ENCODE results near the gene NARF. TPM values are rescaled to one million over a fixed set of nuclear protein-coding genes. Genes with fewer than 3 reads are reported as not detected.

The NARF gene
- polyA plus RNA-seq, 2 of the 4 experiments (the other 2 are of a cell fraction): 51.2 to 89.6 TPM

DNA sequence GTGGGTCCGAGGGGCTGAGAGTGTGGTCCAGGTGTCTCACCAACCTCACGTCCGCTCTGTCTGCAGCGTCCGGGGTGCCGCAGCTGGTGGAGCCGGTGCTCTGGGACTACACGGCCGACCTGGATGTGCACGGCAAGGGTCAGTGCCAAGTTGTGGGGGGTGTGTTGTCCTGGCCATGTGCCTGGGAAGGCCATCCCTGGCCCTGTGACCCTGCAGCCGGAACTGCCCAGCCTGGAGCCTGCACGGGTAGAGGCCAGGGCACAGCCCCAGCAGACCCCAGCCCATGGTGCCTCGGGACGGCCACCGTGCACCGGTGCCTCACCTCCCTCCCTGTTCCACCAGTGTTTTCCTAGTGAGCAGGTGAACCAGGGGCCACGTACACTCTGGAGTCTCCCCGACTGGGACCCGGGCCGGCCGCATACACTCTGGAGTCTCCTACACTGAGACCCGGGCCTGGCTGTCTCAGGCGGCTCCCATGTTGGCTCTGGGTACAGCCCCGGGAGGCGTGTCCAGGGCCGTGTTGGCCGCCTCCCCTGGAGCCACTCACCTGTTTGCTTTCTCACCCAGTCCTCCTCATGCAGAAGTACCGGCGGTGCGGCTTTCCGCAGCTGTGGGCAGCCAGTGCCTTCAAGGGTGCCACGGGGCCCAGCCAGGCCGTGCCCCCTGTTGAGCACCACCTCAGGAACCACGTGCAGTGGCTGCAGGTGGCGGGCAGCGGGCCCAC lies 21.8 kb upstream of the NARF start (continued):
- TF ChIP-seq, protein P1, sequence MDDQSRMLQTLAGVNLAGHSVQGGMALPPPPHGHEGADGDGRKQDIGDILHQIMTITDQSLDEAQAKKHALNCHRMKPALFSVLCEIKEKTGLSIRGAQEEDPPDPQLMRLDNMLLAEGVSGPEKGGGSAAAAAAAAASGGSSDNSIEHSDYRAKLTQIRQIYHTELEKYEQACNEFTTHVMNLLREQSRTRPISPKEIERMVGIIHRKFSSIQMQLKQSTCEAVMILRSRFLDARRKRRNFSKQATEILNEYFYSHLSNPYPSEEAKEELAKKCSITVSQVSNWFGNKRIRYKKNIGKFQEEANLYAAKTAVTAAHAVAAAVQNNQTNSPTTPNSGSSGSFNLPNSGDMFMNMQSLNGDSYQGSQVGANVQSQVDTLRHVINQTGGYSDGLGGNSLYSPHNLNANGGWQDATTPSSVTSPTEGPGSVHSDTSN (IDR thresholded peaks at IDR 0.05): no peak
- TF ChIP-seq FOSB (CRISPR knock-in tag; IDR thresholded peaks at IDR 0.05) (no peak), ESRRA (IDR thresholded peaks at IDR 0.05; ENCODE audit: borderline replicate concordance, low read length) (no peak), SREBF2 (IDR thresholded peaks at IDR 0.05) (no peak), TP53 (CRISPR knock-in tag; IDR thresholded peaks at IDR 0.05) (no peak), MAZ (IDR thresholded peaks at IDR 0.05; ENCODE audit: borderline replicate concordance, low read depth, low read length) (no peak)
- TF ChIP-seq, protein P2, sequence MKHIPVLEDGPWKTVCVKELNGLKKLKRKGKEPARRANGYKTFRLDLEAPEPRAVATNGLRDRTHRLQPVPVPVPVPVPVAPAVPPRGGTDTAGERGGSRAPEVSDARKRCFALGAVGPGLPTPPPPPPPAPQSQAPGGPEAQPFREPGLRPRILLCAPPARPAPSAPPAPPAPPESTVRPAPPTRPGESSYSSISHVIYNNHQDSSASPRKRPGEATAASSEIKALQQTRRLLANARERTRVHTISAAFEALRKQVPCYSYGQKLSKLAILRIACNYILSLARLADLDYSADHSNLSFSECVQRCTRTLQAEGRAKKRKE (CRISPR knock-in tag; IDR thresholded peaks at IDR 0.05; ENCODE audit: low read depth): no peak
- TF ChIP-seq, protein P3, sequence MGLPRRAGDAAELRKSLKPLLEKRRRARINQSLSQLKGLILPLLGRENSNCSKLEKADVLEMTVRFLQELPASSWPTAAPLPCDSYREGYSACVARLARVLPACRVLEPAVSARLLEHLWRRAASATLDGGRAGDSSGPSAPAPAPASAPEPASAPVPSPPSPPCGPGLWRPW (IDR thresholded peaks at IDR 0.05): no peak
- TF ChIP-seq, protein P4, sequence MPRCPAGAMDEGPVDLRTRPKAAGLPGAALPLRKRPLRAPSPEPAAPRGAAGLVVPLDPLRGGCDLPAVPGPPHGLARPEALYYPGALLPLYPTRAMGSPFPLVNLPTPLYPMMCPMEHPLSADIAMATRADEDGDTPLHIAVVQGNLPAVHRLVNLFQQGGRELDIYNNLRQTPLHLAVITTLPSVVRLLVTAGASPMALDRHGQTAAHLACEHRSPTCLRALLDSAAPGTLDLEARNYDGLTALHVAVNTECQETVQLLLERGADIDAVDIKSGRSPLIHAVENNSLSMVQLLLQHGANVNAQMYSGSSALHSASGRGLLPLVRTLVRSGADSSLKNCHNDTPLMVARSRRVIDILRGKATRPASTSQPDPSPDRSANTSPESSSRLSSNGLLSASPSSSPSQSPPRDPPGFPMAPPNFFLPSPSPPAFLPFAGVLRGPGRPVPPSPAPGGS (IDR thresholded peaks at IDR 0.05): no peak

DNA sequence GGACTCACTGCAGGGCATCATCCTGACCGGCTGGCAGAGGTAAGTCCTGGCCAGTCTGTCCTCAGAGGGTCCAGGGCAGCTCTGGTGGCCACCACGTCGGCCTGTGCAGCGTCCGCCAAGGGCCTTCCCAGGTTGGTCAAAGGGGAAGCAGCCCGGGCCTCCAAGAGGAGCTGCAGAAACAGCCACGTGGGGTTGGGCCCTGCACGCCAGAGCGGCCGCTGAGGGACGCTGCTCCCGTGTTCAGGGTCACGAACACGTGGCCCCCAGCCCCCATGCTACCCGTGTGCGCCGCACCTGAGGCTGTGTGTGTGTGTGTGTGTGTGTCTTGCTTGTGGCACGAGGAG lies 21.2 kb upstream of the NARF start:
- 91% methylated on average over 17 of the region's 18 CpGs for WGBS (ENCODE audit: missing lambda C conversion rate)
- TF ChIP-seq ZC3H11A (IDR thresholded peaks at IDR 0.05) (no peak), JUN (IDR thresholded peaks at IDR 0.05) (no peak), HEYL (CRISPR knock-in tag; IDR thresholded peaks at IDR 0.05) (no peak), JUNB (IDR thresholded peaks at IDR 0.05) (no peak), NR3C1 (IDR thresholded peaks at IDR 0.05) (no peak), PHF8 (IDR thresholded peaks at IDR 0.05; ENCODE audit: borderline replicate concordance, low read depth) (no peak), BHLHE40 (IDR thresholded peaks at IDR 0.05; ENCODE audit: low read depth, low read length) (no peak), RAD21 (conservative IDR thresholded peaks at IDR 0.05 in 1 of 2, IDR thresholded peaks at IDR 0.05 in 1 of 2) (no peak)
- TF ChIP-seq, protein P3 (IDR thresholded peaks at IDR 0.05): no peak
- Histone ChIP-seq H3K4me1 (no peaks in the 10 kb centered on the region), H3K9me3 (no peaks in the 10 kb centered on the region), H3K4me2 (no peak overlapping the region), H3K27ac (no peak overlapping the region), H3K4me3 (no peak overlapping the region)
- FAIRE-seq (no peak), DNase-seq (ENCODE audit: low read depth in 1 of 2, low spot score in 1 of 2) (no peak), ATAC-seq (no peak; a peak in 1 of 6 replicates)
- ChIA-PET POLR2A (no interaction called here), CTCF (interaction anchor here (0.6 to 4.9 kb wide), 6 partner anchors 11 to 245 kb away, joined by 3 to 21 read pairs (median 5); no protein-coding TSS in a partner anchor)

DNA sequence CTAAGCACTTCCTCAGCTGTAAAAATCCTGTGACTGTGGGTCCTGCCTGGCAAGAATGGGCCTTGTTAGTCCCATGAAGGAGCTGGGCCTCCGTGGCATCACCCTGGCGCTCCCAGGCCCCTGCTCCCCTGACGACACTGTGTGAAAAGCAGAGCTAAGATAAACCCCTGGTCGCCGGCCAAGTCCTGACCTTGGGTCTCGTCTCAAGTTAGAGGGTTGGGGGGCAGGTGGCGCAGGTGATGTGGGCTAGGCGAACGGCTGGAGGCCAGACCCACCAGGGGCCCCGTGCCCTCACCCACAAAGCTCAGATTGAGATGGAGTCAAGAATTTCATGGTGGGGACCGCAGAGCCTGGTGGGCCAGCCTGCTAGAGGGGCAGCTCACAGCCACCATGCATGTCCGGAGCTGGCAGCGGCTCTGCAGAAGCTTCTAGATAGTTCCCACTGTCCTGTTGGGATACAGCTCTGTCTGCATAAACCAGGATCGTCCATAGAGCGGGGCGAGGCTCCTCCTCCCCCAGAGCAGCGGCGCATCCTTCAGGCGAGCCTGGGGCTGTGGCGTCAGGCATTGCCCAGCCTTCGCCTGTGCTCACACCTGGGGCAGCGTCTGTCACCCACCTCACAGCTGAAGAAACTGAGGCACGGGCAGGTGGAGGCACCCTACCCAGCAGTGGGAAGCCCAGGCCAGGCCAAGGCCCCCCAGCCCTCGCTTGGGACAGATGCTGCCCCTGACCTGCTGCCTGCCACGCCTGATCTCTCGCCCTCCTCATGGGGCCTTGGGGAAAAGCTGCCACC lies 19.9 kb upstream of the NARF start:
- H3K27ac ChIP-seq: no peak overlapping the region
- DNase-seq (ENCODE audit: low read depth in 1 of 2, low spot score in 1 of 2): no peak
- no peak overlapping the region for H3K4me3 ChIP-seq
- ChIA-PET POLR2A (interaction anchor here (1.7 kb wide), 1 partner anchor 12 kb away, joined by 5 read pairs; no protein-coding TSS in a partner anchor), CTCF (interaction anchor here (1.1 to 2.5 kb wide), 5 partner anchors 10 to 87 kb away, joined by 3 to 9 read pairs (median 4); no protein-coding TSS in a partner anchor)
- no peak for FAIRE-seq
- no peak for TF ChIP-seq HOXB13 (CRISPR knock-in tag; IDR thresholded peaks at IDR 0.05; ENCODE audit: low read depth)
- TF ChIP-seq, protein P3 (IDR thresholded peaks at IDR 0.05): no peak
- TF ChIP-seq, protein P1 (IDR thresholded peaks at IDR 0.05): no peak
- TF ChIP-seq ESRRA (IDR thresholded peaks at IDR 0.05; ENCODE audit: borderline replicate concordance, low read length): no peak
- peak in 1 of 2 experiments; percentile 31; a peak in 1 of 5 replicates for TF ChIP-seq JUN (IDR thresholded peaks at IDR 0.05)
- ATAC-seq: 0 out of 6 replicates have a peak, but pooled peaks of 1 of the 2 experiments have one; percentile 3
- no peaks in the 10 kb centered on the region for H3K9me3 ChIP-seq
- 90% methylated on average over 23 of the region's 26 CpGs for WGBS (ENCODE audit: missing lambda C conversion rate)
- no peak overlapping the region for H3K4me2 ChIP-seq
- H3K4me1 ChIP-seq: no peaks in the 10 kb centered on the region
